ENCODE results near the gene COG4.

DNA sequence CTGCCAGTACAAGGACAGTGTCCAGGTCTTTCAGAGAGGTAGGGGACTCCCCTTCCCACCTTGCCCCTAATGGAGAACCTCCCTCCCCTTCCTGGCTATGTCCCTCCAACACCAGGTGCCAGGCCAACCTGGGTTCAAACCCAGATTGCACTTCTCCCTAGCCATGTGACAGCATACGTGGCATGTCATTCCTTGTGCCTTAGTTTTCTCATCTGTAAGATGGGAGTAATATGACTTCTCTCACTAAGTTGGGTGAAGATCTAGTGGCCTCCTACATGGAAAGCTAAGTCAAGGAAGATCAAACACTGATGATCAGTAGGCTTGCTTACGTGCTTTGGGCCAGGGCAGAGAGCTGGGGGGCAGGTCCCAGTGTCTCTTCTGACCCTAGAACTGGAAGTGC, 60.1 kb downstream of the COG4 start:
- TF ChIP-seq FOXP2 (optimal IDR thresholded peaks at IDR 0.05; ENCODE audit: borderline replicate concordance, extremely low read depth, extremely low read length, insufficient read depth) (no peak), POLR2AphosphoS5 (IDR thresholded peaks at IDR 0.05; ENCODE audit: low read depth, low read length) (no peak), TAF1 (IDR thresholded peaks at IDR 0.05; ENCODE audit: borderline replicate concordance, insufficient read depth, low read length) (no peak), SIN3A (IDR thresholded peaks at IDR 0.05; ENCODE audit: borderline replicate concordance, insufficient read depth, low read length) (no peak)
- TF ChIP-seq, protein P1, sequence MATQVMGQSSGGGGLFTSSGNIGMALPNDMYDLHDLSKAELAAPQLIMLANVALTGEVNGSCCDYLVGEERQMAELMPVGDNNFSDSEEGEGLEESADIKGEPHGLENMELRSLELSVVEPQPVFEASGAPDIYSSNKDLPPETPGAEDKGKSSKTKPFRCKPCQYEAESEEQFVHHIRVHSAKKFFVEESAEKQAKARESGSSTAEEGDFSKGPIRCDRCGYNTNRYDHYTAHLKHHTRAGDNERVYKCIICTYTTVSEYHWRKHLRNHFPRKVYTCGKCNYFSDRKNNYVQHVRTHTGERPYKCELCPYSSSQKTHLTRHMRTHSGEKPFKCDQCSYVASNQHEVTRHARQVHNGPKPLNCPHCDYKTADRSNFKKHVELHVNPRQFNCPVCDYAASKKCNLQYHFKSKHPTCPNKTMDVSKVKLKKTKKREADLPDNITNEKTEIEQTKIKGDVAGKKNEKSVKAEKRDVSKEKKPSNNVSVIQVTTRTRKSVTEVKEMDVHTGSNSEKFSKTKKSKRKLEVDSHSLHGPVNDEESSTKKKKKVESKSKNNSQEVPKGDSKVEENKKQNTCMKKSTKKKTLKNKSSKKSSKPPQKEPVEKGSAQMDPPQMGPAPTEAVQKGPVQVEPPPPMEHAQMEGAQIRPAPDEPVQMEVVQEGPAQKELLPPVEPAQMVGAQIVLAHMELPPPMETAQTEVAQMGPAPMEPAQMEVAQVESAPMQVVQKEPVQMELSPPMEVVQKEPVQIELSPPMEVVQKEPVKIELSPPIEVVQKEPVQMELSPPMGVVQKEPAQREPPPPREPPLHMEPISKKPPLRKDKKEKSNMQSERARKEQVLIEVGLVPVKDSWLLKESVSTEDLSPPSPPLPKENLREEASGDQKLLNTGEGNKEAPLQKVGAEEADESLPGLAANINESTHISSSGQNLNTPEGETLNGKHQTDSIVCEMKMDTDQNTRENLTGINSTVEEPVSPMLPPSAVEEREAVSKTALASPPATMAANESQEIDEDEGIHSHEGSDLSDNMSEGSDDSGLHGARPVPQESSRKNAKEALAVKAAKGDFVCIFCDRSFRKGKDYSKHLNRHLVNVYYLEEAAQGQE (IDR thresholded peaks at IDR 0.05; ENCODE audit: insufficient read depth in 1 of 2, low read depth in 2 of 2, low read length in 2 of 2): no peak
